GM18520 (cell line): ENCODE data around the gene C1QA.

ENCODE experiments used
- ATAC-seq: cut with Tn5 transposase; IDR thresholded peaks from one replicate; pipeline ENCODE4 v1.9.1; 2021; ENCODE audit not compliant: unreplicated experiment

C1QA gene

GRCh38 chr1:22636353-22636752 is at the start of gene C1QA:
TSS of gene C1QA (plus strand) at chr1:22636628. CDS start at chr1:22637617, 989 bp downstream.
- ATAC-seq = no peak

- no peak for ATAC-seq
These were observed 49.2 kb upstream of the C1QA start for GRCh38 chr1:22587247-22587646.

DNA sequence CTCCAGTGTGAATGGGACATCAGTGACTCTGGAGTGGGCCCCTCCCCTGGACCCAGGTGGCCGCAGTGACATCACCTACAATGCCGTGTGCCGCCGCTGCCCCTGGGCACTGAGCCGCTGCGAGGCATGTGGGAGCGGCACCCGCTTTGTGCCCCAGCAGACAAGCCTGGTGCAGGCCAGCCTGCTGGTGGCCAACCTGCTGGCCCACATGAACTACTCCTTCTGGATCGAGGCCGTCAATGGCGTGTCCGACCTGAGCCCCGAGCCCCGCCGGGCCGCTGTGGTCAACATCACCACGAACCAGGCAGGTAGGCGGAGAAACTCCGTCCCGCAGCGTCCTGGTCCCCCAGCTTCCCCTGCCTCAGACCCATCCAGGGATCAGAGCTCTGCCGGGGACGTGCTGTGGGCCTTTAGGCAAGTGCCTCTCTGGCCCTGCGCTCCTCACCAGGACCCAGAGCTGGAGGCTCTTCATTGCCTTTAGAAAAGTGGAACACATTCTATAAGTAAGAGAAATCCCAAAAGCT is 47.5 kb upstream of the C1QA start:
- ATAC-seq = no peak

GRCh38 chr1:22591576-22591975 is 44.9 kb upstream of the C1QA start:
- ATAC-seq = no peak

GRCh38 chr1:22592051-22592450 is 44.4 kb upstream of the C1QA start:
- no peak for ATAC-seq

GRCh38 chr1:22592919-22593790 is 43.3 kb upstream of the C1QA start:
- ATAC-seq = no peak

GRCh38 chr1:22594396-22594795 is 42.0 kb upstream of the C1QA start:
- ATAC-seq = no peak

- ATAC-seq = no peak
These were observed 41.3 kb upstream of the C1QA start for GRCh38 chr1:22595108-22595507.

DNA sequence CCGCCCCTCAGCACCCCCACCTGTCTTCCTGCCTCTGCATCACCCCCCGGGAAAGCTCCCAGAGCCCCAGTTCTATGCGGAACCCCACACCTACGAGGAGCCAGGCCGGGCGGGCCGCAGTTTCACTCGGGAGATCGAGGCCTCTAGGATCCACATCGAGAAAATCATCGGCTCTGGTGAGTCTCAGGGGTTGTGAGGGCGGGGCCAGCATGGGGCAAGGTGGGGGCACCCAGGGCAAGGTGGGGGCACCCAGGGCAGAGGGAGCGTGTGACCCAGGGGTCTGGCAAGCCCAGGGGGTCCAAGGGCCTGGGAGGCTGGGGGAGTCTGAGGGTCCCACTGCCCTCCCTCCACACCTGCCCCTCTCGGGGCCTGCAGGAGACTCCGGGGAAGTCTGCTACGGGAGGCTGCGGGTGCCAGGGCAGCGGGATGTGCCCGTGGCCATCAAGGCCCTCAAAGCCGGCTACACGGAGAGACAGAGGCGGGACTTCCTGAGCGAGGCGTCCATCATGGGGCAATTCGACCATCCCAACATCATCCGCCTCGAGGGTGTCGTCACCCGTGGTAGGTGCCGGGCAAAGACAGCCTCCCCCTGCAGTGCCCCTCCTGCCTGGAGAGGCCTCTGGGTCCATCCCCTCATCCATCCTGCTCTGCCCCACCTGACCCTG is 39.0 kb upstream of the C1QA start:
- ATAC-seq = no peak

- no peak for ATAC-seq
These were observed 38.4 kb upstream of the C1QA start for GRCh38 chr1:22597996-22598395.

DNA sequence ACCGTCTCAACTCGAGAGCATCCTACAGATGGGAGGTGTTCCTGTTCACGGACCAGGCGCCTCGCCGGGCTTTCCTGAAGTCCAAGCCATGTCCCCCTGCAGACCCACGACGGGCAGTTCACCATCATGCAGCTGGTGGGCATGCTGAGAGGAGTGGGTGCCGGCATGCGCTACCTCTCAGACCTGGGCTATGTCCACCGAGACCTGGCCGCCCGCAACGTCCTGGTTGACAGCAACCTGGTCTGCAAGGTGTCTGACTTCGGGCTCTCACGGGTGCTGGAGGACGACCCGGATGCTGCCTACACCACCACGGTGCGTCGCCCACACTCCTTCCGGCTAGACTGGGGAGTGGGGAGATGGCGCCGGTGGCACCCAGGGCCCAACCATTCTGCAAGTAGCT is 37.7 kb upstream of the C1QA start:
- no peak for ATAC-seq

DNA sequence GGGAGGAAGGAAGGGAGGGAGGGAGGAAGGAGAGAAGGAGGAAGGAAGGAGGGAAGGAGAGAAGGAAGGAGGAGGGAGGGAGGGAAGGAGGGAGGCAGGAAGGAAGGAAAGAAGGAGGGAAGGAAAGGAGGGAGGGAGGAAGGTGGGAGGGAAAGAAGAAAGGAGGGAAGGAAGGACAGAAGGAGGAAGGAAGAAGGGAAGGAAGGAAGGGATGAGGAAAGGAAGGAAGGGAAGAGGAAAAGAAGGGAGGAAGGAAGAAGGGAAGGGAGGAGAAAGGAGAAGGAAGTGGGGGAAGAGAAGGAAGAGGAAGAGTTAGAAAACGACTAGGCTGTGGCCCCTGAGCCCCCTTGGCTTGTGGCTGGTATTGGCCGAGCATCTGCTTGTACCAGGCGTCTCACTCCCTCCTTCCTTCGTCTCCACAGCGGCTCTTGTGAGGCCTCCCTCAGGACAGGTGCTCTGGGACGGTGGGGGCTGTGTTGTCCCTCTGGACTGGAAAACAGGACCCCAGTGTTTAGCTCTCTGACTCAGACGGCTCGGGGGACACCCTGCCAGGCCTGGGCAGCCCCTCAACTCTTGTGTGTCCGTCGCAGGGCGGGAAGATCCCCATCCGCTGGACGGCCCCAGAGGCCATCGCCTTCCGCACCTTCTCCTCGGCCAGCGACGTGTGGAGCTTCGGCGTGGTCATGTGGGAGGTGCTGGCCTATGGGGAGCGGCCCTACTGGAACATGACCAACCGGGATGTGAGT is 36.2 kb upstream of the C1QA start:
- no peak for ATAC-seq

- ATAC-seq = no peak
These were observed 35.4 kb upstream of the C1QA start for GRCh38 chr1:22600817-22601605.

GRCh38 chr1:22601610-22602009 is 34.8 kb upstream of the C1QA start:
- no peak for ATAC-seq

DNA sequence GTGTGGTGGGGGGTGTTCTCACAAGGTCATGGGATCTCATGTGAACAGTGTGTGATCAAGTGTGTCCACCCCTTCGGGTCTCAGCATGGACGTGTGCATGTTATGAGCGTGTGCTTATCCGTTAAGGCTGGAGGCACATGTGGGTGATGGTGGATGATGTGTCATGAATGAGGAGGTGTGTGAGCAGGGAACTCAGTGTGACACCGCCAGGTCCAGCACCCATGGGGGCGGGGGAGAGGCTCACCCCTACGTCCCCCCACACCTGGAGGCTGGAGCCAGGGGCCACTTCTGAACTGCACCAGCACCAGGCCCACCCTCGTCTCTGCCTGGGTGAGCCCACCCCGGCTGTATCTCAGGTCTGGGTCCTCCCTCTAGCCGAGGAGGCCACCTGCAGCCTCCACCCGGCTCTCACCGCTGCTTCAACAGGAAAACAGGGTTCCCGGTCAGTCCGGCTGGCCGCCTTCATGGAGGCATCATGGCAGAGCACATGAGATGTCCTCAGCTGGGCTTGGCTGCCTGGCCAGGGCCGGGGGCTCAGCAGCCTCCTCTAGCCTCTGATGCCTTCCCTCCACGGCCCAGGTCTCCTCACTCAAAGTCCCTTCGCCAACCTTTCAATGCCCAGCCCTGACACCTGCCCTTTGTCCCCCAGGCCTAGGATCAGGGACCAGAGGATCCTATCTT is 34.2 kb upstream of the C1QA start:
- no peak for ATAC-seq

DNA sequence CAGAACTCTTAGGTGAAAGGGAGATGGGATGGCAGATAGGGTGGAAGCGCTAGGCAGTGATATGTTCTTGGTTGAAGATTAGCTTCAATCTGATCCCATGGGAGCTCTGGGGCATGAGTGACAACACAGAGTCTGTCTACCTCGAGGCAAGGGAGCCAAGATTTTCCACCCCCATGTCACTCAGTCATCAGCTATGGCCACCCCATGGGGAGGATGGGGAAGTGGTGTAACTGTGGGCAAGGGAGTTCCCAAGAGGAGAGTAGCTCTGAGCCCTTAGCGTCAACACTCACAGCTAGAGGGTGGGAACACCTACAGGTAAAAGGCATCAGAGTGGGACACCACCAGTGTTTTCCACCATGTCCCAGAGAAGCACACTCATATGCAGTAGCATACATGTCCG is 30.3 kb upstream of the C1QA start:
- ATAC-seq = no peak

DNA sequence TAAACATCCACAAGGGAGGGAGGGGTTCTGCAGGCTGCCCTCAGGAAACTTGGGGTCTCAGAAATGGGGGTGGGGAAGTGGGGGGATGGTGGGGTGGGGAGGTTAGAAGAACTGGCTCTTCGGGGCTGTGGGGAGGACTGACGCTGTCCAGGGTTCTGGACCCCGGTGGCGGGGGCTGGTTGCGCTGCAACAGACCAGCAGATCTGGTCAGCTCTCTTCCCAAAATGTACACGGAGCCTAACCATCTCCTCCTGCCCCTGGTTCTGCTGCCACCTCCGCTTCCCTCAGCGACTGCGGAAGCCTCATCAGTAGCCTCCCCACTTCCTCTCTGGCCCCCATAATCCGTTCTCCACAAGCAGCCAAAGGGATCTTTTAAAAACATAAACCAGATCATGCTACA is 29.3 kb upstream of the C1QA start:
- ATAC-seq = no peak

- ATAC-seq = no peak
These were observed 28.1 kb upstream of the C1QA start for GRCh38 chr1:22608361-22608760.

DNA sequence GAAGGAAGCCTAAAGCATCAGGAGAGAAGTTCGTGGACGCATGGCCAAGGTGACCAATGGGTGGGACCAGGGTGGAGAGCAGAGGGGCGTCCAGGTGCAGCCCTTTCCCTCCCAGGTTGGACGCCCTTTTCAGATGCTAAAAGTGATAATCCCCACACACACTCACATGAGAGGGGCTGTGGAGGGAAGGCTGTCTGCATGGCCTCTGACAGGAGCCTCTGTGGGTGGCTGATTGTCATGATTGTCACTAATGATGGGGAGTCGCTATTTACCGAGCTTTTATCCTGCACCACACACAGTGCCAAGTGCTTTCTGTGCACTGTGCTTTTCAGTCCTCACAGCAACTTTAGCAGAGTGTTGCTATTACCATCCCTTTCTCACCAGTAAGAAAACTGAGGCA is 27.1 kb upstream of the C1QA start:
- no peak for ATAC-seq

DNA sequence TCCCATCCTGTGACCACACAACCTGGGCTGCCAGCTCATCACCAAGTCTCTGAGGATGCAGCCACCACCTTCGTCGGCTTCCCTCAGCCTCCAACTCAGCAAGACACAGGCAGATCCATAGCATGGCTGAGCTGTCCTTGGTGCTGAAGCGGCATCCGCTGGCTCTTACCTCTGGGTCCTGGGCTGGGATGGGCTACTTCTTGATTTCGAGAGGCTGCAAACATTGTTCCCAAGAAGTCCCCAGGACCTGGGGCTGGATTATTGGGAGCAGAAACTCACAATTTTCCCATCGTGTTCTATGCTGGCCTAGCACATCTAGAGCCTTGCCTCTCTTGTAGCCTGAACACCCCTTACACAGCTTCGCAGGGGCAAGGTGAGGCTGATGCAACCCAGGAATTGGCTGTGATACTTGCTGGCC is 24.9 kb upstream of the C1QA start:
- ATAC-seq = no peak
